DND-41 (cell line): Measurements from ENCODE around the gene PHTF1.

Source experiments
- ATAC-seq: fragments of 200-7000 bp; cut with Tn5 transposase; 3 replicates; pipeline ENCODE4 v1.9.1; 2021; ENCODE audit warnings: low read depth; ENCODE audit not compliant: insufficient read depth
- DNase-seq: peaks from one replicate; pipeline ENCODE4 v3.0.0-alpha.2; 2020
- H2AFZ ChIP-seq: 2 replicates; pipeline ENCODE4 v1.6.0; 2012; ENCODE audit warnings: low read depth, low read length
- H3K27ac ChIP-seq: 2 replicates; pipeline ENCODE4 v1.5.1; 2012; ENCODE audit warnings: low read length, inconsistent platforms
- H3K27me3 ChIP-seq: fragments of 200-600 bp; sonication (generic); 2 replicates; pipeline ENCODE4 v1.6.0; 2012; ENCODE audit warnings: low read length, mild to moderate bottlenecking, inconsistent platforms; ENCODE audit not compliant: insufficient read depth, poor library complexity
- H3K36me3 ChIP-seq: 2 replicates; pipeline ENCODE4 v1.5.1; 2012; ENCODE audit warnings: low read length, inconsistent platforms; ENCODE audit not compliant: insufficient read depth
- H3K4me1 ChIP-seq: 2 replicates; pipeline ENCODE4 v1.5.1; 2012; ENCODE audit warnings: mild to moderate bottlenecking, low read length; ENCODE audit not compliant: insufficient read depth
- H3K4me2 ChIP-seq: 2 replicates; pipeline ENCODE4 v1.6.0; 2012; ENCODE audit warnings: mild to moderate bottlenecking, moderate library complexity, low read length, inconsistent platforms; ENCODE audit not compliant: insufficient read depth
- H3K4me3 ChIP-seq, 2 experiments: fragments of 200-600 bp in 1 of 2; shearing (Covaris generic) in 1 of 2; 2 replicates each; pipeline ENCODE4 v1.5.1; 2012 to 2016; ENCODE audit warnings: inconsistent platforms in 2 of 2, low read length in 2 of 2, mild to moderate bottlenecking in 2 of 2, low read depth in 1 of 2, moderate library complexity in 1 of 2
- H3K79me2 ChIP-seq: 2 replicates; pipeline ENCODE4 v1.6.0; 2012; ENCODE audit warnings: low read length, inconsistent platforms; ENCODE audit not compliant: insufficient read depth
- H3K9ac ChIP-seq: 2 replicates; pipeline ENCODE4 v1.6.0; 2012; ENCODE audit warnings: low read depth, mild to moderate bottlenecking, inconsistent platforms, low read length, moderate library complexity
- H3K9me3 ChIP-seq: 2 replicates; pipeline ENCODE4 v1.5.1; 2012; ENCODE audit warnings: low read length, moderate library complexity, mild to moderate bottlenecking, inconsistent platforms; ENCODE audit not compliant: insufficient read depth, severe bottlenecking
- H4K20me1 ChIP-seq: 2 replicates; pipeline ENCODE4 v1.6.0; 2012; ENCODE audit warnings: low read length; ENCODE audit not compliant: insufficient read depth
- EZH2 ChIP-seq: IDR thresholded peaks from 3 replicates; pipeline ENCODE4 v1.6.1; 2012; ENCODE audit warnings: borderline replicate concordance, low read depth, mild to moderate bottlenecking, moderate library complexity, low read length, inconsistent platforms; ENCODE audit not compliant: severe bottlenecking
- TF ChIP-seq, protein P1 (sequence below): IDR thresholded peaks from 2 replicates; pipeline ENCODE4 v1.5.1; 2012; ENCODE audit warnings: borderline replicate concordance, low read length, moderate library complexity, mild to moderate bottlenecking; ENCODE audit not compliant: poor library complexity, severe bottlenecking; ENCODE audit errors: extremely low read depth

Gene PHTF1

DNA sequence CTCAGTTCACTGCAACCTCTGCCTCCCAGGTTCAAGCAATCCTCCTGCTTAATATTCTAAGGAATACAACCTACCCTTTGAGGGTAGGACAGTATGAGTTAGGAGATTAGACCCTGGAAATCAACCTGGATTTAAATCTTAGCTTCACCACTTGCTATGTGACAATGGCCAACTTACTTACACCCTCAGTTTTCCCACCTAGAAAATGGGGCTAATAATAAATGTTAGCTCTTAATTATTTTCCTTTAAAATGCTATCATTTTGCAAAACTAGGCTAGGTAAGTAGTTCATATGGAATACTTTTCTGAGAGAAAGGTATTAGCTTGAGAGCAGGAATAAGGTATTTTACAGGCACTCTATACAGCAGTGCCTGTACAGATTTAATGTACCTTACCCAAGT, 110.8 kb downstream of the PHTF1 start:
- no peaks in the 10 kb centered on the region for H3K4me1 ChIP-seq
- H3K4me3 ChIP-seq: no peak overlapping the region
- no peaks in the 10 kb centered on the region for H3K27me3 ChIP-seq
- TF ChIP-seq, protein P1, sequence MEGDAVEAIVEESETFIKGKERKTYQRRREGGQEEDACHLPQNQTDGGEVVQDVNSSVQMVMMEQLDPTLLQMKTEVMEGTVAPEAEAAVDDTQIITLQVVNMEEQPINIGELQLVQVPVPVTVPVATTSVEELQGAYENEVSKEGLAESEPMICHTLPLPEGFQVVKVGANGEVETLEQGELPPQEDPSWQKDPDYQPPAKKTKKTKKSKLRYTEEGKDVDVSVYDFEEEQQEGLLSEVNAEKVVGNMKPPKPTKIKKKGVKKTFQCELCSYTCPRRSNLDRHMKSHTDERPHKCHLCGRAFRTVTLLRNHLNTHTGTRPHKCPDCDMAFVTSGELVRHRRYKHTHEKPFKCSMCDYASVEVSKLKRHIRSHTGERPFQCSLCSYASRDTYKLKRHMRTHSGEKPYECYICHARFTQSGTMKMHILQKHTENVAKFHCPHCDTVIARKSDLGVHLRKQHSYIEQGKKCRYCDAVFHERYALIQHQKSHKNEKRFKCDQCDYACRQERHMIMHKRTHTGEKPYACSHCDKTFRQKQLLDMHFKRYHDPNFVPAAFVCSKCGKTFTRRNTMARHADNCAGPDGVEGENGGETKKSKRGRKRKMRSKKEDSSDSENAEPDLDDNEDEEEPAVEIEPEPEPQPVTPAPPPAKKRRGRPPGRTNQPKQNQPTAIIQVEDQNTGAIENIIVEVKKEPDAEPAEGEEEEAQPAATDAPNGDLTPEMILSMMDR: no peak
- TF ChIP-seq EZH2: no peak
- ATAC-seq (no peak), DNase-seq (no peak)
- no peak overlapping the region for H3K4me2 ChIP-seq
- H3K79me2 ChIP-seq: no peaks in the 10 kb centered on the region
- no peak overlapping the region for H3K27ac ChIP-seq
- H3K9ac ChIP-seq: no peak overlapping the region
- H3K9me3 ChIP-seq: no peaks in the 10 kb centered on the region
- no peak overlapping the region for H2AFZ ChIP-seq
- no peaks in the 10 kb centered on the region for H4K20me1 ChIP-seq
- no peaks in the 10 kb centered on the region; the same call in 1 of the 2 replicates for H3K36me3 ChIP-seq

- no peaks in the 10 kb centered on the region for H4K20me1 ChIP-seq
- no peak overlapping the region for H2AFZ ChIP-seq
- TF ChIP-seq EZH2: no peak
- TF ChIP-seq, protein P1: no peak
- H3K79me2 ChIP-seq: no peaks in the 10 kb centered on the region
- peaks cover under 1% of the 10 kb centered on the region; the same call in 1 of the 2 replicates for H3K36me3 ChIP-seq
- H3K4me3 ChIP-seq: no peak overlapping the region
- H3K27ac ChIP-seq: no peak overlapping the region
- H3K4me2 ChIP-seq: no peak overlapping the region
- DNase-seq: no peak
- no peaks in the 10 kb centered on the region for H3K27me3 ChIP-seq
- no peaks in the 10 kb centered on the region for H3K4me1 ChIP-seq
- ATAC-seq: no peak
- no peak overlapping the region for H3K9ac ChIP-seq
- no peaks in the 10 kb centered on the region for H3K9me3 ChIP-seq
Observed at GRCh38 chr1:113647164-113647563, 112.1 kb downstream of the PHTF1 start.
